GM12872 (cell line): Measurements from ENCODE around the gene FCAMR.

Experiments used
- TF ChIP-seq, protein P1 (sequence below): IDR thresholded peaks from 3 replicates; pipeline ENCODE4 v1.5.1; 2011; ENCODE audit warnings: low read depth, mild to moderate bottlenecking, low read length, moderate library complexity; ENCODE audit not compliant: insufficient read depth

FCAMR gene

DNA sequence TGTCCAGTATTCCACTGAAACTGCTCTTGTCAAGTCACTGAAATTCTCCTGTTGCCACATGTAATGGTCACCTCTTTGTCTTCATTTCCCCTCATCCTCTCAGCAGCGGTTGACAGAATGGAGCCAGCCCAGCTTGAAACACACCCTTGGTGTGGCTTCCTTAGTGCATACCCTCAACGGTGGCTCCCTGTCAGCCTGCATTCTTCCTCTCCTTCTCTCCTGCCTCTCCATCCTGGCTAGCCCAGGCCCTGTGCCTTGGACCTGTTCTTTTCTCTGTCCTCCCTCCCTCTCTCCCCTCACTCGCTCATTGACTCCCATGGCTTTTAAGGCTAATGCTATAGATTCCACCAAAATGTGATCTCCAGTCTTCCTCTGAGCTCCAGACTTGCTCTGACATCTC is 52.2 kb downstream of the FCAMR start:
- TF ChIP-seq, protein P1, sequence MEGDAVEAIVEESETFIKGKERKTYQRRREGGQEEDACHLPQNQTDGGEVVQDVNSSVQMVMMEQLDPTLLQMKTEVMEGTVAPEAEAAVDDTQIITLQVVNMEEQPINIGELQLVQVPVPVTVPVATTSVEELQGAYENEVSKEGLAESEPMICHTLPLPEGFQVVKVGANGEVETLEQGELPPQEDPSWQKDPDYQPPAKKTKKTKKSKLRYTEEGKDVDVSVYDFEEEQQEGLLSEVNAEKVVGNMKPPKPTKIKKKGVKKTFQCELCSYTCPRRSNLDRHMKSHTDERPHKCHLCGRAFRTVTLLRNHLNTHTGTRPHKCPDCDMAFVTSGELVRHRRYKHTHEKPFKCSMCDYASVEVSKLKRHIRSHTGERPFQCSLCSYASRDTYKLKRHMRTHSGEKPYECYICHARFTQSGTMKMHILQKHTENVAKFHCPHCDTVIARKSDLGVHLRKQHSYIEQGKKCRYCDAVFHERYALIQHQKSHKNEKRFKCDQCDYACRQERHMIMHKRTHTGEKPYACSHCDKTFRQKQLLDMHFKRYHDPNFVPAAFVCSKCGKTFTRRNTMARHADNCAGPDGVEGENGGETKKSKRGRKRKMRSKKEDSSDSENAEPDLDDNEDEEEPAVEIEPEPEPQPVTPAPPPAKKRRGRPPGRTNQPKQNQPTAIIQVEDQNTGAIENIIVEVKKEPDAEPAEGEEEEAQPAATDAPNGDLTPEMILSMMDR, result no peak

DNA sequence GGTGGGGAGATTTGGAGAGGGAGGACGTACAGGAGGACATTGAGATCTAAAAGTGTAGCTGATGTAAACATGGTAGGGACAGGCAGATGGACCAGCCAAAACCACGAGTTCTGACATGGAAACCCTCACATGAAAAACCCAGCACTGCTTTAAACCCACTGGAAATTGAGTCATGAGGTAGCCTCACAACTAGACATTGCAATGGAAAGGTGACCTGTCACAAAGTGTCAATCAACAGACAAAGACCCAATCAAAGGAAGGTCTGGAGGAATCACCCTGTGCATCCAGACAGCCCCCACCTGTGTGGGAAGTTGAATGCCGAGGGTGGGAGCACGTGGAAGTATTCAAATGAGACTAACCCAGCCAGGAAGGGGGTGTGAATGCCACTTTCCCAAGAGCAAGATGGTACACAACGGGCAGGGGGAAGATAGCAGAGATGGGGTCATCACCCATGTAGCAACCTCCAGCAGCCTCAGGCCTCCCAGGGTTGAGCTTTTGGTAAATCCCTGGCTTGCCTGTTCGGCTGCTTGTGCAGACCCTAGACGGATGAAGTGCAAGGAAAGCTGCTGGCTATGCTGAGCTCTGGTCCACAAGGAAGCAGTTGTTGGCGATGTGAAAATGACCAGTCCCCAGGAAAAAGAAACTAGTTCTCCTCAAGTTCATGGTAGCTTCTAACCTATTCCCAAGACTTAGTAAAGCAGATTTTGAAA is 54.1 kb downstream of the FCAMR start:
- TF ChIP-seq, protein P1, result no peak

DNA sequence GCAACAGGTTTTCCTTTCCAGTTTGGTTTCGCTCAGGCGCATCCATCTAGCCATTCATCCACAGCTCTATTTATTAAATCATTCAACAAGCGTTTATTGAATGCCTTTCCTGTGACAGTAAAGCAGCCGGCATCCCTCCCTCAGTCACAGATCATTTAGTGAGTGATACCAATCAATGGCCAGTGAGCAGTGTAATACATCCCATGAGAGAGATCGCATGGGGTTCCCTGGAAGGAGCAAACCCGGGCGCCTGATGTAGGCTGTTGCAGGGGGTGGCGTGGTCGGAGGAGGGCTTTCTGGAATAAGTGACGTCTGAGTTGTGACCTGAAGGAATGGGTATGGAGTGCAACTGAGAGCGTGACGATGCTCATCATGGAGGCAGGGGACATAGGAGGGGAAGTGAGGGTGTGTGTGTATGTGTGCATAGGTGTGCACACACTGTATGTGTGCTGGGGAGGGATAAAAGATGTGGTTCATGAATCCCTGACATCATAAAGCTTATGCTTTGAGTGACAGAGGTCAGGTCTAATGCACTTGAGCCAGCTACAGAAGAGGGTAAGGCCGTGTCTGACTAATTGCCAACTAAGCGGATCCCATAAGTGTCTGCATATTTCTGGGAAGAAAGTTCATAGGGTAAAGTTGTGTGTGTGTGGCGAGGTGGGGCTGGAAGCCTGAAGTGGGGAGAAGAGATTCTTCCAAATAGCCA is 55.1 kb downstream of the FCAMR start:
- TF ChIP-seq, protein P1, result no peak

DNA sequence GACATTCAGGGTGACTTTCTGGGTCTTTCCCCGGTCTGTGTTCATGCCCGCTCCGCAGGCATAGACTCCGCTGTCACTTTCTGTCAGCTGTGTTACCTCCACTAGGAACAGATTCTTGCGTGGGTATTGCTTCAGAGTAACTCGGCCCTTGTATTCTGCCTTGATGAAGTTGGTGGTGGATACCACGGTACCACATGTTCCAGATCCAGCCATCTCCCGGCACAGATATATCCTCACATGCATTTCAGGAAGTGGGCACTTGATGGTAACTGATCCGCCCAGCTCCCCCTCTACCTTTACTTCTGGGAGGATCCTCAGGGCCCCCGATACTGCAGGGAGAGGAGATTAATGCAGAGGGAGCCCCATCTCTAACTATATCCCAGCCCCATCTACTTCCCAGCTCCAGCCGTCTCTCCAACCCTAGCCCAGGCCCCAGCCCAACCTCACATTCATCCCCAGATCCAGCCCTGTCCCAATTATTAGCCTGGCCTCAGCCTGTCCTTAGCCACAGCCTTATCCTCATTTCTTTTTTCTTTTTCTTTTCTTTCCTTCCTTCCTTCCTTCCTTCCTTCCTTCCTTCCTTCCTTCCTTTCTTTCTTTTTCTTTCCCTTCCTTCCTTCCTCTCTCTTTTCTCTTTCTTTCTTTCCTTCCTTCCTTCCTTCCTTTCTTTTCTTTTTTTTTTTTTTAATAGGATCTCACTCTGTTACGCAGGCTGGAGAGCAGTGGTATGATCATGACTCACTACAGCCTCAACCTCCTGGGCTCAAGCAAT is 56.3 kb downstream of the FCAMR start:
- TF ChIP-seq, protein P1, result no peak

DNA sequence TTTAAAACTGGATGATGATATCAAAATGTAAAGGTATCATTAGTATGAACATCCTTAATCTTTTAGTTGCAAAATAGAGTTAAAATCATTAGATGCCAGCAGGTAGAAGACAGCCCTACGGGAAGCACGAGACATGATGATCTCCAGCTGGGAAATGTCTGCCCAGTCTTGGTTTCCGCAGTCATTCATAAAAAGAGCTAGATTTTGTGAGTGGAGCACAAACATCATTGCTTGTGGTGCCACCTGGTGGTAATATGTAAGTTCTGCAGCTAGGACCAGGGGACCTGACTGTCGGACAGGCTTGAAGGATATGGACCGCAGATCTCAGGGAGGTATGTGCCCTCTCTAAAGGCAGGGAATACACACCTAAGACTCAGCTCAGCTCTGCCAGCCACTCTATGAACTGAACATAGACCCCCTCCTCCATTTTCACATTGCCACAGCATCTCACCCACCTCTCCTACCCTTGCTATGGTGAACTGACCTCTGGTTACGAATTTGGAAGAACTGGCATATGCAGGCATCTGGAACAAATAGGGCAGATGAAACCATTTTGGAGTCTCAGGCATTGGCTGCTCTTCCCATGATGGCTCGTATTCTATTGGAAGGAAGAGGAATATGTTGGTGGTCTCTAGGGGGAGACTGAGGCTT is 57.7 kb downstream of the FCAMR start:
- TF ChIP-seq, protein P1, result peak; percentile 83

DNA sequence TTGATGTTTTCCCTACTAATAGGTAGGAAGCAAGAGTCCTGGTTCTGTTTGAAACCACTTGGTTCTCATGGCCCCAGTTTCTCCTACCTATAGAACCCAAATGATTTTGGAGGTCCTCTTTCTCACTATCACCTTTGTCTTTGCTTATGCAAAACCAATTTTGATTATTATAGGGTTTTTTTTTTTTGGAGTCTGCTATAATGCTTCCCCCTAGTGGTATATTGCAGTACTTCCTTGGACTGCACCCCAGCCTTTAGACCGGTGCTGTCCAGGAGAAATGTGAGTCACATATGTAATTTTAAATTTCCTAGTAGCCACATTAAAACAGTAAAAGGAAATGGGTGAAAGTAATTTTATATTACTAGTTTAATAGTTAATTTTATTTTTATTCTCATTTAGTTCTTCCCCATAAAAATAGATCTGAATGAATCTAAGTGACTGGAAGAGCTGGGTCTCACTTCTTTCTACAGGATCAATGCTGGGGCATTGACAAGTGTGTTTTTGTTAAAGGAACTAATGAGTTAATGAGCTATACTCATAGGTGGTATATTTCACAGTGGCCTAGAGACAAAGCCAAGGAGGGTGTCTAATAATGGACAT is 59.1 kb downstream of the FCAMR start:
- TF ChIP-seq, protein P1, result peak; percentile 64

DNA sequence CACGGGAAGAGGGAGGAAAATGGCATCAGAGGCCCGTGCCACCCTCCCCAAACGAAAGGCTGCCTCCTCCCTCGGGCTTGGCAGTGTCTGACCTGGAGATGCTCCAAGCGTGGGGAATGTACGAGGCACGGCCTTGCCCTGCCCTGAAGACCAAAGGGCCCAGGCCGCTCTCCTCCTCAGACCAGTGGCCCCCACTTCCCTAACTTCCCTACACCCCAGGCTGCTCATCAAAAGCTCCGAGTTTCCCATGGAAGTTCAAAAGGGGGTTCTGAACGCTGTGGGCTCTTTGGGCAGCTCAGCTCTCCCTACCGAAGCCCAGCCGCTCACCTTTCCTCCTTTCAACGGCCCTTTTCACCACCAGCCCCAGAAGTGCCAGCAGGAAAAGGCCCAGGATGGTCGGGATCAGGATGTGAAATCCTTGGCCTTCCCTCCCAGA is 60.4 kb downstream of the FCAMR start:
- TF ChIP-seq, protein P1, result no peak
